PC-3 (cell line): ENCODE results near the gene EIPR1. TPM values are rescaled to one million over a fixed set of nuclear protein-coding genes. Genes with fewer than 3 reads are reported as not detected.

Experiments used
- ATAC-seq: fragments of 200-7000 bp; cut with Tn5 transposase; 2 replicates; pipeline ENCODE4 v1.9.1; 2020; ENCODE audit warnings: mild to moderate bottlenecking, moderate library complexity
- BruUV-seq: library from RNA; stranded (reverse); fragments of 400-500 nt; replicated peaks from 2 replicates; lab custom pipeline; 2021; lab: Mats Ljungman, UMichigan
- CTCF ChIA-PET: fragments of 300-600 bp; sonication (Branson Sonifier 250); formaldehyde crosslinking; loops from one replicate; lab custom pipeline; 2022; ENCODE audit warnings: antibody characterized with exemption; lab: Charles Lee
- POLR2A ChIA-PET: fragments of 300-600 bp; sonication (Branson Sonifier 250); formaldehyde crosslinking; loops from one replicate; lab custom pipeline; 2022; ENCODE audit warnings: antibody characterized with exemption; ENCODE audit not compliant: unreplicated experiment; lab: Charles Lee
- DNase-seq: peaks from one replicate; pipeline ENCODE4 v3.0.0-alpha.2; 2015
- H2AFZ ChIP-seq: fragments of 300-600 bp; sonication (generic); 2 replicates; pipeline ENCODE4 v1.6.0; 2016; ENCODE audit warnings: antibody characterized with exemption, low read length
- H3F3A ChIP-seq: fragments of 300-600 bp; sonication (generic); one replicate; pipeline ENCODE4 v1.6.0; 2017; ENCODE audit warnings: antibody characterized with exemption, low read length, control low read depth, mild to moderate bottlenecking; ENCODE audit not compliant: unreplicated experiment
- H3K27ac ChIP-seq: fragments of 300-600 bp; sonication (generic); 2 replicates; pipeline ENCODE4 v1.5.1; 2016; ENCODE audit warnings: mild to moderate bottlenecking, low read length
- H3K27me3 ChIP-seq: fragments of 300-600 bp; sonication (generic); 2 replicates; pipeline ENCODE4 v1.6.1; 2016; ENCODE audit warnings: low read length, mixed read lengths
- H3K36me3 ChIP-seq: fragments of 300-600 bp; sonication (generic); 2 replicates; pipeline ENCODE4 v1.6.1; 2016; ENCODE audit warnings: low read depth, mixed run types, low read length, mixed read lengths
- H3K4me1 ChIP-seq: fragments of 300-600 bp; sonication (generic); 2 replicates; pipeline ENCODE4 v1.5.1; 2016; ENCODE audit warnings: low read length; ENCODE audit not compliant: insufficient read depth
- H3K4me2 ChIP-seq: fragments of 300-600 bp; sonication (generic); 2 replicates; pipeline ENCODE4 v1.6.0; 2016; ENCODE audit warnings: low read length
- H3K4me3 ChIP-seq: fragments of 300-600 bp; sonication (generic); 2 replicates; pipeline ENCODE4 v1.5.1; 2016; ENCODE audit warnings: mild to moderate bottlenecking, low read length, mixed read lengths
- H3K79me2 ChIP-seq: fragments of 300-600 bp; sonication (generic); 2 replicates; pipeline ENCODE4 v1.6.1; 2017; ENCODE audit warnings: low read length, mixed read lengths
- H3K9ac ChIP-seq: fragments of 300-600 bp; sonication (generic); 2 replicates; pipeline ENCODE4 v1.6.0; 2016; ENCODE audit warnings: mild to moderate bottlenecking, low read length
- H3K9me2 ChIP-seq: fragments of 300-600 bp; sonication (generic); replicated peaks from 2 replicates; pipeline ENCODE4 v1.6.1; 2016; ENCODE audit warnings: mixed run types, low read length, mixed read lengths
- H3K9me3 ChIP-seq: fragments of 300-600 bp; sonication (generic); 2 replicates; pipeline ENCODE4 v1.6.1; 2016; ENCODE audit warnings: low read length, mixed read lengths
- H4K20me1 ChIP-seq: fragments of 300-600 bp; sonication (generic); 2 replicates; pipeline ENCODE4 v1.6.1; 2016; ENCODE audit warnings: low read length, mixed read lengths
- CTCF ChIP-seq: fragments of 300-600 bp; sonication (generic); conservative IDR thresholded peaks from 2 replicates; pipeline ENCODE4 v1.5.1; 2017; ENCODE audit warnings: antibody characterized with exemption, low read depth, mild to moderate bottlenecking, low read length
- EZH2 ChIP-seq: fragments of 300-600 bp; sonication (generic); IDR thresholded peaks from one replicate; pipeline ENCODE4 v1.6.1; 2017; ENCODE audit warnings: antibody characterized with exemption, mild to moderate bottlenecking, low read length; ENCODE audit not compliant: unreplicated experiment
- EZH2phosphoT487 ChIP-seq: fragments of 300-600 bp; sonication (generic); IDR thresholded peaks from 2 replicates; pipeline ENCODE4 v1.6.1; 2018; ENCODE audit warnings: mild to moderate bottlenecking, antibody characterized with exemption, low read length, borderline replicate concordance
- intact Hi-C: fragments of 100-400 bp; cut with micrococcal nuclease; formaldehyde crosslinking; loops from 2 replicates; pipeline ENCODE4 v1.9.0; 2023
- total RNA-seq: library from RNA; depleted of rRNA; stranded (reverse); fragments of >200 nt; gene quantifications from 2 replicates; pipeline ENCODE4 v1.2.3, GENCODE V29; 2014

Gene EIPR1
- total RNA-seq, 1 experiment from 2014 or later: 90.1 TPM

- H2AFZ ChIP-seq: no peak overlapping the region
- H3K9me2 ChIP-seq: no peaks in the 10 kb centered on the region
- ChIA-PET CTCF (no interaction called here), POLR2A (no interaction called here)
- no peaks in the 10 kb centered on the region for H3K27me3 ChIP-seq
- peaks cover 12% of the 10 kb centered on the region; the same call in 1 of the 2 replicates for H3K4me1 ChIP-seq
- peaks cover 6% of the 10 kb centered on the region; the same call in 1 of the 2 replicates for H4K20me1 ChIP-seq
- no peak overlapping the region for H3K9ac ChIP-seq
- no peak overlapping the region for H3K27ac ChIP-seq
- H3K4me2 ChIP-seq: no peak overlapping the region
- no peaks in the 10 kb centered on the region; the same call in 1 of the 2 replicates for H3K36me3 ChIP-seq
- H3K79me2 ChIP-seq: 0 out of 2 replicates have a peak, but pooled peaks cover 7% of the 10 kb centered on the region
- H3K9me3 ChIP-seq: no peaks in the 10 kb centered on the region
- BruUV-seq: no TSS peak
- TF ChIP-seq EZH2 (no peak), EZH2phosphoT487 (no peak), CTCF (no peak)
- H3K4me3 ChIP-seq: no peak overlapping the region
- H3F3A ChIP-seq: no peaks in the 10 kb centered on the region
- intact Hi-C loops: no loop called here
- DNase-seq: no peak
- ATAC-seq: no peak
Observed at GRCh38 chr2:3278521-3279218, 98.9 kb downstream of the EIPR1 start.

GRCh38 chr2:3277748-3278520, 99.7 kb downstream of the EIPR1 start:
- TF ChIP-seq EZH2 (no peak), EZH2phosphoT487 (no peak), CTCF (no peak)
- no peaks in the 10 kb centered on the region; the same call in 1 of the 2 replicates for H3K36me3 ChIP-seq
- intact Hi-C loops: no loop called here

More at GRCh38 chr2:3277748-3278520, 99.7 kb downstream of the EIPR1 start:
- Histone ChIP-seq H3K4me2 (no peak overlapping the region), H3K9me3 (no peaks in the 10 kb centered on the region), H3K4me3 (no peak overlapping the region), H3F3A (no peaks in the 10 kb centered on the region), H3K9me2 (no peaks in the 10 kb centered on the region), H3K27me3 (no peaks in the 10 kb centered on the region), H4K20me1 (peaks cover 6% of the 10 kb centered on the region; the same call in 1 of the 2 replicates), H2AFZ (no peak overlapping the region), H3K9ac (no peak overlapping the region), H3K27ac (no peak overlapping the region), H3K79me2 (0 out of 2 replicates have a peak, but pooled peaks cover 7% of the 10 kb centered on the region), H3K4me1 (peaks cover 8% of the 10 kb centered on the region; the same call in 1 of the 2 replicates)
- no TSS peak for BruUV-seq
- ATAC-seq (no peak), DNase-seq (no peak)
- ChIA-PET POLR2A (no interaction called here), CTCF (no interaction called here)
